ENCODE results near the gene MTMR3.
A peak's percentile ranks its signal among the peaks of the same experiment; 100 is the strongest.

Gene MTMR3

GRCh38 chr22:29883045-29883774 lies at the start of gene MTMR3:
Gene MTMR3, plus strand, starts transcription at chr22:29883174. Its CDS starts 87,886 bp downstream, at chr22:29971060.
- peak; percentile 37; the same call in 1 of the 2 replicates for TF ChIP-seq CTCF (IDR thresholded peaks at IDR 0.05)

DNA sequence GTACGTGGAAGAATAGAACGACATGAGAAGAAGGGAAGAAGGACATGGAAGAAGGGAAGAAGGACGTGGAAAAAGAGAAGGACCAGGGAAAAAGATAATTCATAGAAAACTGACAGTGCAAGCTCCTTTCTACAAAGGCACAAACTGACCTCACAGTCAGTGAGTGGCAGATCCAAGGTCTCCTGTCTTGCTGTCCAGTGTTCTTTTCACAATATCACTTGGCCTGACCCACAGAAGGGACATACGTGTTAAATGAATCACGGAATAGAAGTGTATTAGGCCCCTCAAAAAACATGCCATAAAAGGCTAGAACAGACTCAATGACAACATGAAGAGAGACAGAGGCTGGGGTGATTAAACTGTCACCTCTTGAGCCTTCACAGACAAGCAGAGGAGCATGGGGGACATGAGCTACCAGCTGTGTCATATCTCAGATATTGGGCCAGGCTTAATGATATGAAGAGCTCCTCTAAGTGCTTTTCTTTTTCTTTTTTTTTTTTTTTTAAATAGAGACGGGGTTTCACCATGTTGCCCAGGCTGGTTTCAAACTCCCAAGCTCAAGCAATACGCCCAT lies 49.5 kb upstream of the MTMR3 start:
- TF ChIP-seq CTCF (IDR thresholded peaks at IDR 0.05) = no peak

- no peak for TF ChIP-seq CTCF (IDR thresholded peaks at IDR 0.05)
Measured at GRCh38 chr22:29834046-29834445, 48.9 kb upstream of the MTMR3 start.

DNA sequence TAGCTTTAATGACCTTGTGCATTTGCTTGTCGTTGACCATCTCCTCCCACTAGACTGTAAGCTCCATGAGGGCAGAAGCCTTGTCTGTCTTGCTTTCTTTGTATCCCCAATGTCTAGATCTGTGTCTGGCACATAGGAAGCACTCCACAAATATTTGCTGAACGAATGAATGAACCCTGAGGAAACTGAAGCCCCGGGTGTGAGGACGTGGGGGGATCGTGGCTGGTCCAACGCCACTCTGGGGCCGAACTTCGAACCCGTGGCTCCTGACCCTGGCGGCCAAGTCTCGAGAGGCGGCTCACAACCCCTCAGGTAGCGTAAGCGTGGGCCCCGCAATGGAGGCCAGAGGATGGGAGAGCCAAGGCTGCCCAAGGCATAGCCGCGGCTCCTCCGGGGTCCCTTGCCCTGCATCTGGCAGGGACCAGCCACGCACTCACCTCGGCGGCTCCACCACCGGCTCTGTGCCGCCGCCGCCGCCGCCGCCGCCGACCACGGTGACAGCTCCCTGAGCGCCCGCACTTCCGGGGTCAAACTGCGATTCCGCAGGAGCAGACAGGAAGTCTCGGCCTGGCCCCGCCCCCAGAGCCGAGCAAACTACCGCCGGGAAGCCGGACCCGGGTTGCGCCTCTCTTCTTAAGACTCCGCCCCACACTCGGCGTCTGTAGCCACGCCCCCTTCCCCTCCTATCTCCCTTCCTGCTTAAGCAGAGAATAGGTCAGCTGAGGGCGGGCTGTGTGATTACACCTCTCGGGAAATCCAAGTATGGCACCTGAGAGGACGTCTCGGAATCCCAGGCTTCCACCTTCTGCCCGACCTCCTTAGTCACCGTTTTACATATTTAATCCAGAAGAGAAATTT lies 45.0 kb upstream of the MTMR3 start, which contains the start of gene ASCC2:
ASCC2 (minus strand) TSS at position 534 of the 858 bp plus-strand sequence. CDS start 5,949 bp downstream, outside the sequence.
- no peak for TF ChIP-seq CTCF (IDR thresholded peaks at IDR 0.05)

DNA sequence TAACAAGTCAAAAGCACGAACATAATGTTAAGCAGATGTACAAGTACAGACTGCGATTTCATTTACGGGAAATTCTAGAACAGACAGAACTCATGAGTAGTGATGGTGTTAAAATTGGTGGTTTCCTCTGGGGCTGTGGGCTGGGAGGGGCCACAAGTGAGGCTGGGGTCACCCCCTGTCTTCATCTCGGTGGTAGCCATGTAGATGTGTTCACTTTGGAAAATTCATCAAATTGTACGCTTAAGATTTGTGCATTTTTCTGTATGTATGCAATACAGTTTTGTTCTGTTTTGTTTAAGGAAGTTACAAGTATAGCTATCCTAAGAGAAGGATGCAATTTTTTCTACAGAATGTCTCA lies 44.4 kb upstream of the MTMR3 start:
- TF ChIP-seq CTCF (IDR thresholded peaks at IDR 0.05) = no peak

- TF ChIP-seq CTCF (IDR thresholded peaks at IDR 0.05) = no peak
Measured at GRCh38 chr22:29839039-29839438, 43.9 kb upstream of the MTMR3 start.

GRCh38 chr22:29840498-29840897 lies 42.5 kb upstream of the MTMR3 start:
- no peak for TF ChIP-seq CTCF (IDR thresholded peaks at IDR 0.05)

All from LNCAP (cell line).